ENCODE measurements around the gene KCNK2.

KCNK2 gene

GRCh38 chr1:215140135-215140534 lies 57.6 kb downstream of the KCNK2 start:
- H3K27ac ChIP-seq (ENCODE audit: poor library complexity, severe bottlenecking): no peak overlapping the region
- H3K4me3 ChIP-seq (ENCODE audit: severe bottlenecking): no peak overlapping the region
- DNase-seq (ENCODE audit: low spot score): no peak
- H3K27me3 ChIP-seq (ENCODE audit: insufficient read depth, poor library complexity, severe bottlenecking): no peaks in the 10 kb centered on the region
- no peaks in the 10 kb centered on the region for H3K36me3 ChIP-seq (ENCODE audit: low read depth)
- TF ChIP-seq CTCF (IDR thresholded peaks at IDR 0.05; ENCODE audit: poor library complexity, severe bottlenecking): no peak
- H3K9me3 ChIP-seq (ENCODE audit: severe bottlenecking): no peaks in the 10 kb centered on the region
- H3K4me1 ChIP-seq (ENCODE audit: insufficient read depth, poor library complexity, severe bottlenecking): no peaks in the 10 kb centered on the region
- no peak for ATAC-seq (ENCODE audit: low read depth)

- H3K27ac ChIP-seq (ENCODE audit: poor library complexity, severe bottlenecking): no peak overlapping the region
- TF ChIP-seq CTCF (IDR thresholded peaks at IDR 0.05; ENCODE audit: poor library complexity, severe bottlenecking): no peak
- H3K36me3 ChIP-seq (ENCODE audit: low read depth): no peaks in the 10 kb centered on the region
- DNase-seq (ENCODE audit: low spot score) (no peak), ATAC-seq (ENCODE audit: low read depth) (no peak)
- H3K4me3 ChIP-seq (ENCODE audit: severe bottlenecking): no peak overlapping the region
- no peaks in the 10 kb centered on the region for H3K4me1 ChIP-seq (ENCODE audit: insufficient read depth, poor library complexity, severe bottlenecking)
- no peaks in the 10 kb centered on the region for H3K9me3 ChIP-seq (ENCODE audit: severe bottlenecking)
- H3K27me3 ChIP-seq (ENCODE audit: insufficient read depth, poor library complexity, severe bottlenecking): no peaks in the 10 kb centered on the region
Observed at GRCh38 chr1:215141460-215141859, 58.9 kb downstream of the KCNK2 start.

- no peak for TF ChIP-seq CTCF (IDR thresholded peaks at IDR 0.05; ENCODE audit: poor library complexity, severe bottlenecking)
- ATAC-seq (ENCODE audit: low read depth) (no peak), DNase-seq (ENCODE audit: low spot score) (no peak)
- H3K4me3 ChIP-seq (ENCODE audit: severe bottlenecking): no peak overlapping the region
- no peaks in the 10 kb centered on the region for H3K27me3 ChIP-seq (ENCODE audit: insufficient read depth, poor library complexity, severe bottlenecking)
- H3K9me3 ChIP-seq (ENCODE audit: severe bottlenecking): no peaks in the 10 kb centered on the region
- no peaks in the 10 kb centered on the region for H3K4me1 ChIP-seq (ENCODE audit: insufficient read depth, poor library complexity, severe bottlenecking)
- H3K36me3 ChIP-seq (ENCODE audit: low read depth): no peaks in the 10 kb centered on the region
- no peak overlapping the region for H3K27ac ChIP-seq (ENCODE audit: poor library complexity, severe bottlenecking)
Observed at GRCh38 chr1:215143497-215143896, 61.0 kb downstream of the KCNK2 start.

- DNase-seq (ENCODE audit: low spot score) (no peak), ATAC-seq (ENCODE audit: low read depth) (no peak)
- no peak overlapping the region for H3K27ac ChIP-seq (ENCODE audit: poor library complexity, severe bottlenecking)
- no peaks in the 10 kb centered on the region for H3K27me3 ChIP-seq (ENCODE audit: insufficient read depth, poor library complexity, severe bottlenecking)
- H3K4me3 ChIP-seq (ENCODE audit: severe bottlenecking): no peak overlapping the region
- no peaks in the 10 kb centered on the region for H3K9me3 ChIP-seq (ENCODE audit: severe bottlenecking)
- TF ChIP-seq CTCF (IDR thresholded peaks at IDR 0.05; ENCODE audit: poor library complexity, severe bottlenecking): peak; percentile 67
- H3K4me1 ChIP-seq (ENCODE audit: insufficient read depth, poor library complexity, severe bottlenecking): no peaks in the 10 kb centered on the region
- H3K36me3 ChIP-seq (ENCODE audit: low read depth): no peaks in the 10 kb centered on the region
Observed at GRCh38 chr1:215146240-215146975, 63.9 kb downstream of the KCNK2 start.

GRCh38 chr1:215147024-215147423 lies 64.5 kb downstream of the KCNK2 start:
- no peaks in the 10 kb centered on the region for H3K4me1 ChIP-seq (ENCODE audit: insufficient read depth, poor library complexity, severe bottlenecking)
- no peak for DNase-seq (ENCODE audit: low spot score)
- TF ChIP-seq CTCF (IDR thresholded peaks at IDR 0.05; ENCODE audit: poor library complexity, severe bottlenecking): no peak
- H3K27me3 ChIP-seq (ENCODE audit: insufficient read depth, poor library complexity, severe bottlenecking): no peaks in the 10 kb centered on the region
- no peaks in the 10 kb centered on the region for H3K9me3 ChIP-seq (ENCODE audit: severe bottlenecking)
- no peak for ATAC-seq (ENCODE audit: low read depth)
- no peak overlapping the region for H3K4me3 ChIP-seq (ENCODE audit: severe bottlenecking)
- no peaks in the 10 kb centered on the region for H3K36me3 ChIP-seq (ENCODE audit: low read depth)
- H3K27ac ChIP-seq (ENCODE audit: poor library complexity, severe bottlenecking): no peak overlapping the region
